OCI-LY7 (cell line): Measurements from ENCODE around the gene AKAP7. TPM values are rescaled to one million over a fixed set of nuclear protein-coding genes. Genes with fewer than 3 reads are reported as not detected.

ENCODE experiments used
- BruUV-seq: library from RNA; stranded (reverse); fragments of 400-500 nt; replicated peaks from 2 replicates; lab custom pipeline; 2021; lab: Mats Ljungman, UMichigan
- CTCF ChIA-PET: fragments of 300-600 bp; sonication (Branson Sonifier 250); formaldehyde crosslinking; loops from one replicate; lab custom pipeline; 2022; ENCODE audit warnings: antibody characterized with exemption; ENCODE audit not compliant: unreplicated experiment; lab: Charles Lee
- POLR2A ChIA-PET: fragments of 300-600 bp; sonication (Branson Sonifier 250); formaldehyde crosslinking; loops from one replicate; lab custom pipeline; 2022; ENCODE audit warnings: antibody characterized with exemption; lab: Charles Lee
- DNase-seq: peaks from one replicate; pipeline ENCODE4 v3.0.0-alpha.2; 2015; ENCODE audit warnings: low spot score
- H2AFZ ChIP-seq: fragments of 200-600 bp; sonication (generic), shearing (Covaris generic); 2 replicates; pipeline ENCODE4 v1.6.1; 2014; ENCODE audit warnings: mild to moderate bottlenecking, antibody characterized with exemption, low read length, moderate library complexity
- H3K27ac ChIP-seq: fragments of 200-600 bp; sonication (generic); 2 replicates; pipeline ENCODE4 v1.5.1; 2014; ENCODE audit warnings: mixed run types, low read depth, mild to moderate bottlenecking, moderate library complexity, low read length, inconsistent platforms; ENCODE audit not compliant: poor library complexity, severe bottlenecking
- H3K36me3 ChIP-seq: fragments of 200-600 bp; sonication (generic); 2 replicates; pipeline ENCODE4 v1.6.1; 2014; ENCODE audit warnings: mild to moderate bottlenecking, antibody characterized with exemption, low read length, moderate library complexity, mixed read lengths; ENCODE audit not compliant: insufficient read depth
- H3K4me1 ChIP-seq: fragments of 200-600 bp; sonication (generic); 2 replicates; pipeline ENCODE4 v1.5.1; 2014; ENCODE audit warnings: mild to moderate bottlenecking, low read length; ENCODE audit not compliant: insufficient read depth, poor library complexity, severe bottlenecking
- H3K4me2 ChIP-seq: fragments of 200-600 bp; sonication (generic); 2 replicates; pipeline ENCODE4 v1.6.1; 2014; ENCODE audit warnings: mild to moderate bottlenecking, low read length
- H3K4me3 ChIP-seq: fragments of 200-600 bp; sonication (generic); 2 replicates; pipeline ENCODE4 v1.5.1; 2014; ENCODE audit warnings: mild to moderate bottlenecking, low read depth, low read length; ENCODE audit not compliant: poor library complexity, severe bottlenecking
- H3K79me2 ChIP-seq: fragments of 200-600 bp; sonication (generic); 2 replicates; pipeline ENCODE4 v1.6.1; 2016; ENCODE audit warnings: low read depth, mild to moderate bottlenecking, low read length, moderate library complexity, mixed read lengths; ENCODE audit not compliant: insufficient read depth
- H3K9me2 ChIP-seq: fragments of 200-600 bp; sonication (generic); 2 replicates; pipeline ENCODE4 v1.6.1; 2016; ENCODE audit warnings: mild to moderate bottlenecking, low read length, mixed read lengths; ENCODE audit not compliant: insufficient read depth
- H3K9me3 ChIP-seq: fragments of 200-600 bp; sonication (generic); 2 replicates; pipeline ENCODE4 v1.6.1; 2014; ENCODE audit warnings: mild to moderate bottlenecking, mixed run types, low read length, mixed read lengths
- H4K20me1 ChIP-seq: fragments of 200-600 bp; sonication (generic); 2 replicates; pipeline ENCODE4 v1.6.1; 2014; ENCODE audit warnings: mild to moderate bottlenecking, antibody characterized with exemption, low read length, moderate library complexity, mixed read lengths; ENCODE audit not compliant: insufficient read depth
- EZH2phosphoT487 ChIP-seq: fragments of 200-600 bp; sonication (generic); IDR thresholded peaks from 2 replicates; pipeline ENCODE4 v1.6.1; 2018; ENCODE audit warnings: low read depth, borderline replicate concordance, mild to moderate bottlenecking, mixed run types, antibody characterized with exemption, low read length, moderate library complexity, mixed read lengths
- intact Hi-C: fragments of 100-400 bp; cut with micrococcal nuclease; formaldehyde crosslinking; loops from one replicate; pipeline ENCODE4 v1.10.0; 2022; ENCODE audit not compliant: unreplicated experiment
- total RNA-seq, 2 experiments: library from RNA; depleted of rRNA in 1 of 2; stranded (reverse); fragments of >200 nt in 1 of 2; shearing (Covaris generic) in 1 of 2; gene quantifications; 2 replicates each; pipeline ENCODE4 v1.2.3, GENCODE V29; 2014 to 2022
- TF ChIP-seq, protein P1 (sequence below): fragments of 200-600 bp; sonication (generic); conservative IDR thresholded peaks from 2 replicates; pipeline ENCODE4 v1.5.1; 2014; ENCODE audit warnings: mild to moderate bottlenecking, antibody characterized with exemption, low read length, moderate library complexity, mixed read lengths

The AKAP7 gene
- total RNA-seq, 2 experiments from 2014 or later: 5.6 to 6.9 TPM

DNA sequence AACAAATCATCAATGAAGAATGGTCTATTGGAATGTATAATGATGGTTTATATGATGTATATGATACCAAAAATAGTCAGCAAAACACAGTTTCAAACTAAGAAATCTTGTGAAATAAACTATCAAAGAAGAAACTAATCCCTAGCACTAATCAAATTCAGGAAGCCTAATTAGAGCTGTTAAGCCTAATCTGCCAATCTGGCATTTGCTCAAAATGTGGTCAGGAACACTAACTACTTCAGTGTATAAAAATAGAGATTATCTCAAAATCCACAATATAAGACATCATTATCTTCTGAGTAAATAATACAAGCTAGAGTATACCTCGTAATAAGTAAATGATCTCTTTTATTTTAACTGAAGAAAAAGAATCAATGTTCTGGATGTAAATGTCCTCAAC lies 12.8 kb upstream of the AKAP7 start:
- ChIA-PET POLR2A (interaction anchor here (0.5 kb wide), 1 partner anchor 561 kb away, joined by 4 read pairs; no protein-coding TSS in a partner anchor), CTCF (no interaction called here)
- H3K4me1 ChIP-seq: no peaks in the 10 kb centered on the region
- no peaks in the 10 kb centered on the region for H3K36me3 ChIP-seq
- no peak for TF ChIP-seq EZH2phosphoT487
- TF ChIP-seq, protein P1, sequence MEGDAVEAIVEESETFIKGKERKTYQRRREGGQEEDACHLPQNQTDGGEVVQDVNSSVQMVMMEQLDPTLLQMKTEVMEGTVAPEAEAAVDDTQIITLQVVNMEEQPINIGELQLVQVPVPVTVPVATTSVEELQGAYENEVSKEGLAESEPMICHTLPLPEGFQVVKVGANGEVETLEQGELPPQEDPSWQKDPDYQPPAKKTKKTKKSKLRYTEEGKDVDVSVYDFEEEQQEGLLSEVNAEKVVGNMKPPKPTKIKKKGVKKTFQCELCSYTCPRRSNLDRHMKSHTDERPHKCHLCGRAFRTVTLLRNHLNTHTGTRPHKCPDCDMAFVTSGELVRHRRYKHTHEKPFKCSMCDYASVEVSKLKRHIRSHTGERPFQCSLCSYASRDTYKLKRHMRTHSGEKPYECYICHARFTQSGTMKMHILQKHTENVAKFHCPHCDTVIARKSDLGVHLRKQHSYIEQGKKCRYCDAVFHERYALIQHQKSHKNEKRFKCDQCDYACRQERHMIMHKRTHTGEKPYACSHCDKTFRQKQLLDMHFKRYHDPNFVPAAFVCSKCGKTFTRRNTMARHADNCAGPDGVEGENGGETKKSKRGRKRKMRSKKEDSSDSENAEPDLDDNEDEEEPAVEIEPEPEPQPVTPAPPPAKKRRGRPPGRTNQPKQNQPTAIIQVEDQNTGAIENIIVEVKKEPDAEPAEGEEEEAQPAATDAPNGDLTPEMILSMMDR: no peak
- no peaks in the 10 kb centered on the region for H3K79me2 ChIP-seq
- no TSS peak for BruUV-seq
- intact Hi-C loops: no loop called here
- H2AFZ ChIP-seq: no peak overlapping the region
- H3K27ac ChIP-seq: no peak overlapping the region
- H3K4me3 ChIP-seq: no peak overlapping the region
- no peak for DNase-seq
- no peak overlapping the region for H3K4me2 ChIP-seq
- H4K20me1 ChIP-seq: no peaks in the 10 kb centered on the region
- peaks cover 8% of the 10 kb centered on the region; the same call in 1 of the 2 replicates for H3K9me3 ChIP-seq
- H3K9me2 ChIP-seq: no peaks in the 10 kb centered on the region

- Histone ChIP-seq H3K36me3 (no peaks in the 10 kb centered on the region), H3K9me3 (no peaks in the 10 kb centered on the region), H4K20me1 (no peaks in the 10 kb centered on the region), H2AFZ (no peak overlapping the region), H3K27ac (no peak overlapping the region), H3K4me2 (no peak overlapping the region), H3K9me2 (no peaks in the 10 kb centered on the region), H3K4me3 (no peak overlapping the region), H3K4me1 (no peaks in the 10 kb centered on the region), H3K79me2 (no peaks in the 10 kb centered on the region)
- CTCF ChIA-PET: no interaction called here
- DNase-seq: no peak
- BruUV-seq: no TSS peak
- no peak for TF ChIP-seq EZH2phosphoT487
- TF ChIP-seq, protein P1: no peak
- intact Hi-C loops: no loop called here
- POLR2A ChIA-PET: no interaction called here
Measured at GRCh38 chr6:131124336-131125071, 10.8 kb upstream of the AKAP7 start.

DNA sequence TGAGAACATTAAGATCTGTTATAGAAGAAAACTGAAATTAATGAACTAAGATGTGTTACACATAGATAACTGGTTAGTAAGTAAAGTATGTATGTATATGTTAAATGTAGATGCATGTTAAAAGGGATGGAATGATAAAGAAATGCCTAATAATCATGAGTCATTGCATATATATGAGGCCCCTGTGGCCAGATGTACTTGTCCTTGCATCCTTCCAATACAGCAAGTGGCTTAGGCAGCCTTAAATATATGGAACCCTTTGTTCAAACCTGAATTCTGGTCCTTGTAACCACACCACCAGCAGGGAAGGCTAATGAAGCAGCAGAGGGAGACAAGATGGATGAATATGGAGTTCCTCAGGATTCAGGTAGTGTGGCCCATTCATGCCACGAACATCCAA lies 9.8 kb upstream of the AKAP7 start:
- H3K4me2 ChIP-seq: no peak overlapping the region
- BruUV-seq: no TSS peak
- ChIA-PET POLR2A (no interaction called here), CTCF (no interaction called here)
- DNase-seq: no peak
- H3K27ac ChIP-seq: no peak overlapping the region
- no peaks in the 10 kb centered on the region for H3K9me2 ChIP-seq
- H2AFZ ChIP-seq: no peak overlapping the region
- no peaks in the 10 kb centered on the region for H3K79me2 ChIP-seq
- H4K20me1 ChIP-seq: no peaks in the 10 kb centered on the region
- intact Hi-C loops: no loop called here
- no peaks in the 10 kb centered on the region for H3K4me1 ChIP-seq
- no peaks in the 10 kb centered on the region for H3K9me3 ChIP-seq
- H3K4me3 ChIP-seq: no peak overlapping the region
- no peaks in the 10 kb centered on the region for H3K36me3 ChIP-seq
- TF ChIP-seq, protein P1: no peak
- TF ChIP-seq EZH2phosphoT487: no peak
